GM12872 (cell line): ENCODE measurements around the gene TGM2.

Experiments used
- TF ChIP-seq, protein P1 (sequence below): IDR thresholded peaks from 3 replicates; pipeline ENCODE4 v1.5.1; 2011; ENCODE audit warnings: low read depth, mild to moderate bottlenecking, low read length, moderate library complexity; ENCODE audit not compliant: insufficient read depth

The TGM2 gene

DNA sequence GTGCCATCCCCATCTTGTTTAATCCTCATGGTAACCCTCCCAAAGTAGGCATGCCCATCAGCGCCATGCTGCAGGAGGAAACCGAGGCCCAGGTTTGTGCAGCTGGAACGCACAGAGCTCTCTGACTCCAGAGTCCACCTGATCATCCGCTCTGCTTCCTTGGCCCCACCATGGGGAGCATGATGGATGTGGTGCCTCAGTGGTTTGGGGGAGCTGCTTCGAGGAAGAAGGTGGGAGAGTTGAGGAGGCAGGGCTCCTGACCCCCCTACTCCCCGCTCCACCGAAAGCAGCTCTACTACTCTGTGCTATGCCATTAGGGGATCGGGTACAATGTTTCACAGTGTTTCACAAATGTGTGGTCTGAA lies 52.2 kb downstream of the TGM2 start:
- TF ChIP-seq, protein P1, sequence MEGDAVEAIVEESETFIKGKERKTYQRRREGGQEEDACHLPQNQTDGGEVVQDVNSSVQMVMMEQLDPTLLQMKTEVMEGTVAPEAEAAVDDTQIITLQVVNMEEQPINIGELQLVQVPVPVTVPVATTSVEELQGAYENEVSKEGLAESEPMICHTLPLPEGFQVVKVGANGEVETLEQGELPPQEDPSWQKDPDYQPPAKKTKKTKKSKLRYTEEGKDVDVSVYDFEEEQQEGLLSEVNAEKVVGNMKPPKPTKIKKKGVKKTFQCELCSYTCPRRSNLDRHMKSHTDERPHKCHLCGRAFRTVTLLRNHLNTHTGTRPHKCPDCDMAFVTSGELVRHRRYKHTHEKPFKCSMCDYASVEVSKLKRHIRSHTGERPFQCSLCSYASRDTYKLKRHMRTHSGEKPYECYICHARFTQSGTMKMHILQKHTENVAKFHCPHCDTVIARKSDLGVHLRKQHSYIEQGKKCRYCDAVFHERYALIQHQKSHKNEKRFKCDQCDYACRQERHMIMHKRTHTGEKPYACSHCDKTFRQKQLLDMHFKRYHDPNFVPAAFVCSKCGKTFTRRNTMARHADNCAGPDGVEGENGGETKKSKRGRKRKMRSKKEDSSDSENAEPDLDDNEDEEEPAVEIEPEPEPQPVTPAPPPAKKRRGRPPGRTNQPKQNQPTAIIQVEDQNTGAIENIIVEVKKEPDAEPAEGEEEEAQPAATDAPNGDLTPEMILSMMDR = no peak

DNA sequence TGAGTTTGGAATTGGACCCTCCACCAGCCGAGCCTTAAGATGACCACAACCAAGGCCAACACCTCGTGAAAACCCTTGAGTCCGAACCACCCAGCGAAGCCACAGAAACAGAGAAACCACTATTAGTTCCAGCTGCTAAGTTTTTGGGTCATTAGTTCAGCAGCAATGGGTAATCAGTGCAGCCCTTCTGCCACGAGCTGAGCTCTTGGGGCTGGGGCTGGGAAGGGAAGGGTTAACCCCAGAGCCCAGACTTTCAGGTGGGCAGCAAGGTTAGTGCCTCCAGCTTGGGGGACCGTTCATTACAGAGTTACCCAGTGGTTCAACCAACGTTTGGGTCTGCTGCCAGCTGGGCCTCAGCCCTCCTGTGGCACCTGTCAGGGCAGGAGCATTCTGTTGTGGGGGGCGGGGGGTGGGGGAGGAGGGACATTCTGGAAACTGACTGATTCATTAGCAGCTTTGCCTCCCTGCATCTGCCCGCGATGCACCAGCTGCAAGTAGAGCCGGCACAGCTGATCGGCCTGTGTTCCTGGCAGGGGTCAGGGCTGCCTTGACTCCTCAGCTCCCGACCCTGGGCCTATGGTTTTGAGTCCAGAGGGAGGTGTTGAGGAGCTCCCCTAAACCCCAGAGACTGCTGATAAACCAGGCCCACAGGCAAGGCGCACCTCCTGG lies 52.7 kb downstream of the TGM2 start:
- TF ChIP-seq, protein P1 = no peak

DNA sequence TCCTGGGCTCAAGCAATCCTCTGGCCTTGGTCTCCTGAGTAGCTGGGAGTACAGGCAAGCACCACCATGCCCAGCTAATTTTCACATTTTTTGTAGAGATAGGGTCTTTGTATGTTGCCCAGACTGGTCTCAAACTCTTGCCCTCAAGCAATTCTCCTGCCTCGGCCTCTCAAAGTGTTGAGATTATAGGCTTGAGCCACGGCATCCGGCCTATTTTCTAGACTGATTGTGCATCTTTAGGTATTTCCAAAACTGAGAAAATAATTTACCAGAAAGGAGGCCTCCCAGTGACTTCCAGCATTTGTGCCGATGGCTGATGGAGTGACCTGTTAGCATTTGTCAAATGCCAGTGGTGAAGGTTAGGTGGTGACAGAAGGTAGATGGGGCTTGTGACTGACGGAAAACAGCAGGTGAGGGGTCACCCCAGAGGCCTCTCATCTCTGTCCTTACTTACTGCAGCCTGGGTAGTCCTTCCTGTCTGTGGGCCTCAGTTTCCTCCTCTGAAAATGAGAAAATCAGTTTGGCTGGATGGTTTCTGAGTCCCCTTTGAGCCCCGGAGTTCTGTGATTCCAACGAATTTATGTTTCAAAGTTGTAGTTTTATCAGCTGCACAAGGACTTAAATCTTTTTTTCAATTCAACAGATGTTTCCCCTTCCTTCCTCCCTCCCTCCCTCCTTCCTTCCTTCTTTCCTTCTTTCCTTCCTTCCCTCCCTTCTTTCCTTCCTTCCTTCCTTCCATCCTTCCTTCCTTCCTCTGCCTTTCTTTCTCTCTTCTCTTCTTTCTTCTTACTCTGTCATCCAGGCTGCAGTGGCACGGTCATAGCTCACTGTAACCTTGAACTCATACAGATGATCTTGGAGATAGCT lies 53.5 kb downstream of the TGM2 start:
- TF ChIP-seq, protein P1 = no peak

DNA sequence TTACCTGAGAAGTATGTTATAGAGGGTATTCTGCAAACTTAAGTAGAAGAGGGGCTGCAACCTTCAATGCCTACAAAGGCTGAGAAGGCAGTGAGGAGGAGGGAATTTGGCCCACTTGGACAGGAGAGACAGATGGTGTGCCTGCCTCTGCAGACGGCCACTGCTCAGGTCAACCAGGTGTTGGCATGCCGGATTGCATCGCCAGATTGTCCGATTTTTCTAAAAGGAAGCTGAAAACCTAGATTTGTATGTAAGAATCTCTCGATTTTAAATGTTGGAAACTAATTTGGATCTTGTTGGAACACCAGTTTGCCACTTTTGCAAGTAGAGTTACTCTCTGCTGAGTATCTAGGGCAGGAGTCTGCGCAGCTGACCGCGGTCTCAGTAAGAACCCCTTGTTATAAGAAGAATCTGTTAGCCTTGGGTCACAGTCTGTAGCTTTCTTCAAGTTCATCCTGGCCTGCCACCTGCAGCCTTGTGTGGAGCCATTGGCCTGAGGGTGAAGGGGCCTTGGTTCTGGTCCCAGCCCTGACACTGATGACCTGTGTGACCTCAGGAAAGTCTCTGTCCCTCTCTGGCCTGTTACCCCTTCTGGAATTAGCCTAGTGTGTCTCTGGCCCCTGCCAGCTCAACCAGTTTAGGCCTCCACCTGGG lies 54.4 kb downstream of the TGM2 start:
- TF ChIP-seq, protein P1 = no peak

DNA sequence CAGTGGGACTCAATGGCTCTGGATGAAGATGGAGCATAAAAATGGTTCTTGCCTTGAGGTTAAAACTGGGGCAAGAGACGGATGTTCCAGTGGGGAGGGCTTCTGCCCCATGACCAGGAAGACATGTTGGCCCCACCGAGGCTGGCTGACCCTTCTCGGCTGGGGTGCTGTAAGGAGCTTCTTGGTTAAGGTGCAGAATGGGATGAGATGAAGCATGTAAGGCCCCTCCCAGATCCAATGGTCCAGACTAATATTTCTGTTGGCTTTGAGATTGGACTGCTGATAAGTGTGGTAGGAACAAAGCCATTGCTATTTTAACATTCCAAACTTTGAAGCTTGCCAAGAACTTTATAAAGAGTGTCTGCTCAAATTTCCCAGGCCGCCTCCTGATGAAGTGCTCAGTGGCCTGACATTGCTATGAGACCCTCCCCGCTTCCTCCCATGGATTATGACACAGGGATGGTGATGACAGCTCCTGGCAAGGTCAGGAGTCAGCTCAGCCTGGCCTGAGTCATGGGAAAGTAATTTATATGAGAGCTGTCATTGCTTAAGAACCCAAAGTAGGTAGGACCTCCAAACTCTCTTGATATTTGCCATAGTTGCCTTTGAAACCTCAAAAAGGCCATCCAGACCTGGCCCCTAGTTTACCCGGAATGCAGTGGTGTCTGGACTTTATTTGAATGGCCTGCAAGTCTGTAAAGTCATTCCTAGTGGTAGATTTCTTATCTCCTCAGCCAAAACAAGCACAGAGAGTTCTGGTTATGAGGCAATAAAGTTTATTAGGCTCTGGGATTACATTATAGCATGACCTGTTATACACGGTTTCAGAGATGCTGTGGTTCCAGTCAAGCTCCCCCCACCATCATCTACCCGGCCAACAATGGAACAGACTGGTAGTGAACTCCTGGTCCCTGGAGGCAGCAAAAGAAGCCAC lies 55.2 kb downstream of the TGM2 start:
- TF ChIP-seq, protein P1 = no peak

DNA sequence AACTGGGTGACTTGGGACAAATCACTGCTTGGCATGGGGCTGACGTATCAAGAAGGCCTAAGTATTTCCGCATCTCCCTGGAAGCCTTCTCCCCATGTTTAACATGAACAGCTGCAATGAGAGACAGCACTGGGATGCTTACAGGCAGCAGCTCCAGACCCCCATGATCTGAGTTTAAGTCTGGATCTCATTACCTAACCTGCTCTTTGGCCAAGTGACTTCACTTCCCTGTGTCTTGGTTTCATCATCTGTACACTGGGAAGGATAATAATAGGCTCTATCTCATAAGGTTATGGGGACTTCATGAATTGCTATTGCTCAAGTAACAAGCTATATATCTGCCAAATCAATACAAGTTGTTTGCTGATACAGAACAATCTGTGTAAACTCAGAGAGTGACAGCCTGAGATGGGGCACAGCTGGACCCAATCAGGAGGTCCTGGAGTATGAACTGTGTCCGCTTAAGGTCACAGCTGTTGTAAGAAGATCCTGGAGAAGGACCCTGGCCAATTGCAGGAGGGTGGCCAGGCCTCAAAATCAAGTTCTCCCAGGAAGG lies 56.0 kb downstream of the TGM2 start:
- TF ChIP-seq, protein P1 = no peak
